Measurements from ENCODE around the gene PEAK3. TPM values are rescaled to one million over a fixed set of nuclear protein-coding genes. Genes with fewer than 3 reads are reported as not detected.

PEAK3 gene
- total RNA-seq, 2 donors from 2014 or later: 0.66 to 0.78 TPM

GRCh38 chr19:2291185-2291751 lies 9.3 kb upstream of the PEAK3 start:
- ATAC-seq: no peak
- H3K4me1 ChIP-seq: peaks cover 26% of the 10 kb centered on the region
- intact Hi-C loops (cut with DNase I): no loop called here

GRCh38 chr19:2290441-2291184 lies 8.6 kb upstream of the PEAK3 start:
- DNase-seq (peak in 1 of 4 donors; percentile 23), ATAC-seq (peak; percentile 19)
- TF ChIP-seq CTCF (IDR thresholded peaks at IDR 0.05): no peak
- TF ChIP-seq POLR2A (IDR thresholded peaks at IDR 0.05): no peak
- Histone ChIP-seq H3K36me3 (replicated peaks in 1 of 2; ENCODE audit: insufficient read depth in 1 of 2, low read depth in 2 of 2) (no peaks in the 10 kb centered on the region), H3K27me3 (peaks cover 5 to 39% of the 10 kb centered on the region in 2 donors), H3K27ac (peak overlapping the region in 1 of 4 donors; percentile 72), H3K4me1 (peaks cover 26% of the 10 kb centered on the region), H3K4me3 (peak overlapping the region in 1 of 2 donors; percentile 12), H3K9me3 (no peaks in the 10 kb centered on the region)
- intact Hi-C loops (cut with DNase I): no loop called here
- WGBS, 2 donors: 3% methylated on average over 75 of the region's 82 CpGs; no CpG with 5 or more reads in 1 of the 2 donors

More at GRCh38 chr19:2291185-2291751, 9.3 kb upstream of the PEAK3 start:
- Histone ChIP-seq H3K27me3 (peaks cover 5 to 39% of the 10 kb centered on the region in 2 donors), H3K36me3 (replicated peaks in 1 of 2; ENCODE audit: insufficient read depth in 1 of 2, low read depth in 2 of 2) (no peaks in the 10 kb centered on the region), H3K4me3 (no peak overlapping the region), H3K9me3 (no peaks in the 10 kb centered on the region), H3K27ac (no peak overlapping the region)
- no peak for TF ChIP-seq CTCF (IDR thresholded peaks at IDR 0.05)
- no peak for TF ChIP-seq POLR2A (IDR thresholded peaks at IDR 0.05)
- DNase-seq: no peak
- 14% methylated on average over 61 of the region's 67 CpGs; no CpG with 5 or more reads in 1 of the 2 donors for WGBS, 2 donors

GRCh38 chr19:2289714-2290435 lies 7.9 kb upstream of the PEAK3 start:
- intact Hi-C loops (cut with DNase I): loop anchor here (5.0 kb wide), 1 partner anchor 97 kb away; no protein-coding TSS in a partner anchor
- Histone ChIP-seq H3K27me3 (peaks cover 5 to 39% of the 10 kb centered on the region in 2 donors), H3K4me1 (peaks cover 26% of the 10 kb centered on the region), H3K27ac (peak overlapping the region in 2 of 4 donors; percentile 50 to 72), H3K4me3 (no peak overlapping the region), H3K9me3 (no peaks in the 10 kb centered on the region), H3K36me3 (replicated peaks in 1 of 2; ENCODE audit: insufficient read depth in 1 of 2, low read depth in 2 of 2) (no peaks in the 10 kb centered on the region)
- DNase-seq (peak in 1 of 4 donors; percentile 62), ATAC-seq (no peak)
- WGBS, 2 donors: 2 to 6% methylated on average over 12 to 68 of the region's 74 CpGs
- no peak for TF ChIP-seq POLR2A (IDR thresholded peaks at IDR 0.05)
- TF ChIP-seq CTCF (IDR thresholded peaks at IDR 0.05): no peak

- H3K4me3 ChIP-seq: no peak overlapping the region
- 47 to 58% methylated on average over 2 to 28 of the region's 28 CpGs for WGBS, 2 donors
- TF ChIP-seq CTCF (IDR thresholded peaks at IDR 0.05) (no peak), POLR2A (IDR thresholded peaks at IDR 0.05) (no peak)
- H3K9me3 ChIP-seq: no peaks in the 10 kb centered on the region
- DNase-seq (no peak), ATAC-seq (no peak)
- peaks cover 26% of the 10 kb centered on the region for H3K4me1 ChIP-seq
- no peaks in the 10 kb centered on the region for H3K36me3 ChIP-seq (replicated peaks in 1 of 2; ENCODE audit: insufficient read depth in 1 of 2, low read depth in 2 of 2)
- H3K27me3 ChIP-seq: peaks cover 5 to 39% of the 10 kb centered on the region in 2 donors
- H3K27ac ChIP-seq: peak overlapping the region in 1 of 4 donors; percentile 72
- intact Hi-C loops (cut with DNase I): loop anchor here (5.0 kb wide), 1 partner anchor 98 kb away; no protein-coding TSS in a partner anchor
Measured at GRCh38 chr19:2288818-2289713, 7.1 kb upstream of the PEAK3 start.
